Raji (cell line): Measurements from ENCODE around the gene PPP3CB.

Experiments
- POLR2A ChIP-seq: IDR thresholded peaks from 2 replicates; pipeline ENCODE4 v1.6.1; 2011; ENCODE audit warnings: low read depth, low read length, control low read depth; ENCODE audit not compliant: insufficient read depth

PPP3CB gene

GRCh38 chr10:73495884-73496674 lies at the start of gene PPP3CB:
Gene PPP3CB (minus strand): TSS chr10:73496024. CDS start chr10:73495889, 135 bp downstream.
- peak; percentile 50; the same call in 1 of the 2 replicates for TF ChIP-seq POLR2A

- TF ChIP-seq POLR2A = no peak
Observed at GRCh38 chr10:73545357-73545756, 49.5 kb upstream of the PPP3CB start.

- TF ChIP-seq POLR2A = no peak
Observed at GRCh38 chr10:73537709-73538108, 41.9 kb upstream of the PPP3CB start.

GRCh38 chr10:73537288-73537687 lies 41.5 kb upstream of the PPP3CB start:
- no peak for TF ChIP-seq POLR2A

- TF ChIP-seq POLR2A = no peak
Observed at GRCh38 chr10:73534857-73535256, 39.0 kb upstream of the PPP3CB start.

- TF ChIP-seq POLR2A = no peak
Observed at GRCh38 chr10:73529089-73529832, 33.4 kb upstream of the PPP3CB start.

- no peak for TF ChIP-seq POLR2A
Observed at GRCh38 chr10:73522263-73522662, 26.4 kb upstream of the PPP3CB start.

- no peak for TF ChIP-seq POLR2A
Observed at GRCh38 chr10:73519336-73519735, 23.5 kb upstream of the PPP3CB start.

DNA sequence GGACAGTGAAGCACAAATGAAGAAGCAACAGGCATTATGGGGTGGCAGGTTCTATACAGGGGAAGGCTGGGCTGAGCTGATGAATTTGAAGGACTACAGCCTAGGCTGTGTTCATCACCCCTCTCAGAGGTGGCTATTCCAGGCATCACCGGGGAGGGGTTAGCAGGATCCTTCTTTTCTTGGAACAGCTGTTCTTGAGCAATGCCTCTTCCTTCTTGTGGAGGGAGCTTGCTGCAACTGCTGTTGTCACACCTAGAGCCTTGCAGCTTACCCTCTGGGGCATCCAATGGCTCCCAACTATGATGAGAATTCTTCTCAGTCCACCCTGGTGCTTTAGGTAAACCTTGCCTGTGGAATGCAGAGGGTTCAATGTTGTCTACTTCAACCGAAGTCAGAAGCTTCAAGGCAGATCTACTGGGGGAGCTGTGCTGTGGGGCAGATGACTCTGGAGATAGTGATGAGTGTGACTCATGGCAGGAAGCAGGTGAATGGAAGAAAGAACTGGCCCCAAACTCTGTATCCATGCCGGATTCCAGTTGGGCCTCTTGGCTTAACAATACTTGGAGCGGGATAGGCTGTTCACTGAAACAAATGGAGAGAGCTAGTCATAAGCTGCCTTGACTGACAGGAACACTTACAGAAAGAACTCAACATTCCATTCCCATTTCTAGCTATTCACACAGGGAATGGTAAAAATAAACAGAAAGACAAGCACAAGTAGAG lies 21.5 kb upstream of the PPP3CB start:
- TF ChIP-seq POLR2A = no peak

GRCh38 chr10:73512207-73512743 lies 16.5 kb upstream of the PPP3CB start:
- TF ChIP-seq POLR2A = no peak

- TF ChIP-seq POLR2A = no peak
Observed at GRCh38 chr10:73509695-73510094, 13.9 kb upstream of the PPP3CB start.

DNA sequence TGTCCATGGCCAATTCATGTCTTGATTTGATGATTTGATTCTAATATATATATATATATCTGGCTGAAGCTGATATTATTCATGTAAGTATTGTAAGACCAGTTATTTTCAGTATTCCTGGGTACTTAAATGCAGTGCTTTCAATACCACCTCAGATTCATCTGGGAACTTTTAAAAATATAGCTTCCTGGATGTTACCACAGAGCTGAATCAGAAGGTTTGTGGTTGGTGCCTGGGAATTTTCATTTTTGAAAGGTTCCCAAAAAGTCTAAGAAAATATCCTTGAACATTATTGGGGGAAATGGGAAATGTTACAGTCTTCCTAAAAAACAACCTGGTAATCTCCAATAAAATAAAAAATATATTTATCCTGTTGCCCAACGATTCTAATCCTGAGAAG lies 10.7 kb upstream of the PPP3CB start:
- TF ChIP-seq POLR2A = no peak

- no peak for TF ChIP-seq POLR2A
Observed at GRCh38 chr10:73506074-73506473, 10.2 kb upstream of the PPP3CB start.

- no peak for TF ChIP-seq POLR2A
Observed at GRCh38 chr10:73503037-73503436, 7.2 kb upstream of the PPP3CB start.

DNA sequence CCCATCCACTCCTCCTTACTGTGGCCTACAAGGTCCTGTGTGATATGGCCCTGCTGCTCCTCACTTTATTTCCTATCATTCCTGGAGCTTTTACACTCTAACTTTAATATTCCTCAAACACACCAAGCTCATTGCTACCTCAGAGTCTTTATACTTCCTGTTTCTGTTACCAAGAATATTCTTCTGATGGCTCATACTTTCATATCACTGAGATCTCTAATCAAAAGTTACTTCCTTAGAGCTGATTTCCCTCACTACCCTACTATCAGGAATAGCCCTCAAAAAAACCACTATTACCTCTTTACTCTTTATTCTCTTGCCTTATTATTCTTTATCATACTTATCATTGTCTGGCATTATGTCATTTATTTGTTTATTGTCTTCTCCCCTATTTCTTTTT lies 5.8 kb upstream of the PPP3CB start:
- TF ChIP-seq POLR2A = no peak

DNA sequence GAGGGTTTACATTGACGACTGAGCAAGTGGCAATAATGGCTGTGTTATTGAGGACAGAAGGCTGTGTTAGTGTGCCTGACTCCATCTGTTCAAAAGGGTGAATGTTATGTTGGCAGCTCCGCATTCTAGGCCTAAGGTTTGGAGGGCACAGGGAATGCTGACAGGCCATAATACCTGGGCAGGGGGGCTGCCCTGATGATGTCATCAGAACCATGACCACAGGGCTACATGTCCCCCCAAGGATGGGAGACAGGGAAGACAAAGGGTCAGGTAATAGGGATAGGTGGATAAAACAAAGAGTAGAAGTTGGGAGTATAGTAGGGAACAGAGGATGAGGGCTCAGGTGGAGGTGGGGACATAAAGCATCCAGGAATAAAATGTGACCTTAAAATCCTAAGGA lies 1.8 kb upstream of the PPP3CB start:
- 0 out of 2 replicates have a peak, but pooled peaks have one; percentile 21 for TF ChIP-seq POLR2A
